CD1c-positive myeloid dendritic cell (primary cell): ENCODE data around the gene GCK.

Source experiments
- DNase-seq: peaks from one replicate; pipeline ENCODE4 v3.0.0-alpha.2; 2016; ENCODE audit errors: extremely low spot score

Gene GCK

DNA sequence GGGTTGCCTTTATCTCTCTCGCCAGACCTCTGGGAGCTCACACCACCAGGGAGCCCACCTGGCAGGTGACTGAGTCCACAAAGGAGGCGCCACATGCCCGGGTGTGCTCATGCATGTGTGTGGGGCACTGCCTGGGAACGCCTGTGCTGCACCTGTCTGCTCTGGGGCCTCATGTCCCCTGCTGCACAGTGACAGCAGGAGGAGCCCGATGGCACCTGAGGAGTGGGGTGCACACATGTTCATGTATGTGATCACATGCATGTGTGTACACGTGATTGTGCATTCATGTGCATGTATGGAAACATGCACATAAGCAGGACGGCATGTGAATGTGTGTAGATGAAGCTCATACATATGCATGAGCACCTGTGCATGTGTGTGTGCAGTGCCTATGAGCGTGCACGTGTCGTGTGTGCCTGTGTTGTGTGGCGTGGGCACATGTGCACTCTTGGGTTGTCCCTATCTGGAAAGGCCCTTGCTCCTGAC lies 33.6 kb upstream of the GCK start:
- DNase-seq: no peak

DNA sequence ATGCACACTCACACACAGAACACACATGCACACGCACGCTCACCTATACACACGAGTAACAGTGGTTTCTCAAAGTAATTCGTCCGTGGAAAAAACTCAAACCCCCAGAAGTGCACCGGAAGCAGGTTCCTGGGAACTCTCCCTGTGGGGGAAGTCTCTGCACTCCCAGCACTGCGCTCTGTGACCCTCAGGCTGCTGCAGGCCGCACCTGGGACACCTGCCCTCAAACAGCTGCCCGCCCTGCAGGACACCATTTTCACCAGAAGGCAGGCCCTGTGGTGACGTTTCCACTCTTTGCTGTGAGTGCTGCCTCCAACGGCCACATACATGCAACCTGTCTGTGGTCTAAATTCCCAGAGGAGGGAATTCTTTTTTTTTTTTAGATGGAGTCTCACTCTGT lies 32.8 kb upstream of the GCK start:
- DNase-seq: no peak

DNA sequence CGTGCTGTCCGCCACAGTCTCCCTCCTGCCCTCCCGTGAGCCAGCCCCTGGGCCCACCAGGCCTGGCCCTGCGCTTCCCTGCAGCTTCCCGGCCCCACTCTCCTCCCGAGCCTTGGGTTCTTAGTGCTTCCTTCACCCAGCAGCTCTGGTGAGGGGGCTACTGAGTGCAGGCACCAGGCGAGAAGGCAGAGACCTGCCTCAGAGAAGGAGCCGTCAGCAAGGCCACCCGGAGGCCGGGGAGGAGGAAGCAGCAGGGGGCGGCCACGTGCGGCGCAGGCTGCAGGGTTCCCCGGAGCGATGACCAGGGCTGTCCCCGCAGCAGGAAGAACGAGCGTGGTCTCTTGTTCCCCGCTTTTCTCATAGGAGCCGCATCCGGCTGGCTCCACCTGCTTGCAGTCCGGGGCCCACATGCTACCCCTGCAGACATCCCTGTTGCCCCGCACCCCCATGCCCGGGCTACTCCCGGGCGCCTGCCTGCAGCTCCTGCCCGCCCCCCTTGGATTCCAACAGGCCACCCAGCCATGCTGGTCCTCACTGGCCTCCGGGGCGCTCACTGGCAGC lies 32.1 kb upstream of the GCK start:
- no peak for DNase-seq

DNA sequence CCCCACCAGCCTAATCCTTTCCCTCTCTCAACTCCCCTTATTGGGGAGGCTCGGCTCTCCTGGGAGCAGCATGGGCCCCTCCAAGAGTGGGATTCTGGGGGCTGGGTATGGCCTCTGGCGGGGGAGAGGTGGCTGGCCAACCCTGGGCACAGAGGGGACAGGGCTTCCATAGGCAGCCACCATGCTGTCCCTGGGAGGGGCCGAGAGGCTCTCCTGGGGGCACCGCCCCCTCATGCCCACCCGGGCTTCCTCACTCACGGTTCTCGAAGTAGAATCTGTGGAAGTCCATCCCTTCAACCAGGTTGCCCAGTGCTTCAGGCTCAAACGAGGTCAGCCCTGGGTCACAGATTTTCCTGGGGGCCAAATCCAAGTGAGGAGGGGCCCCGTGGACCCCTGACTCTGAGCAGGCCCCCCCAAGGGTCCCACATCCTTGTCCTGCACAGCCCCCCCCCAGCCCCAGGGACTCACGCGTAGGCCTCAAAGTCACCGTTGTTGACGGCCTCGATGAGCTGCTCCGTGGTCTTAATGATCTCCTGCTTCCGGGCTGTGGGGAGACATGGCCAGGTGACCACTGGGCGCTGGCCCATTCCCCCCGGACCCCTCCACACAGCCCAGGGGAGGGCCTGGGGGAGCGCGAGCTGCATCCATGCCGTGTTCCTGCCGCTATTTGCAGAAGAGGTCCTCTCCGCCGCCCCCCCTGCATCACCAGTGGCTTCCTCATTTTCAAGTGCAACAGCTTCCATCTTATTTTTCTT lies 31.3 kb upstream of the GCK start:
- DNase-seq: no peak

DNA sequence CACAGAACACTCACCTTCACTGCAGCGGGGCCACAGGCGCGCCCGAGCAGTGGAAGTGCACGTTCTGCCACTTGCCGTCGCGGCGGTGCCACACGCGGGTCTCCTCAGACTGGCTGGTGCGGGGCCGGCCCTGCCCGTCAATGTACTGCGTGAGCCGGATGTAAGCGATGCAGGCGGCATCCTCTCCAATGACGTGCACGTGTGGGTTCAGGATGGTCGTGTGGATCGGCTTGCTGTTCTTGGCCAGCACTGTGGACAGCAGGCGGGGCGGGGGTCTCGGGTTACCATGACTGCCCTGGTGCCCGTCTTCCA lies 30.8 kb upstream of the GCK start:
- no peak for DNase-seq

DNA sequence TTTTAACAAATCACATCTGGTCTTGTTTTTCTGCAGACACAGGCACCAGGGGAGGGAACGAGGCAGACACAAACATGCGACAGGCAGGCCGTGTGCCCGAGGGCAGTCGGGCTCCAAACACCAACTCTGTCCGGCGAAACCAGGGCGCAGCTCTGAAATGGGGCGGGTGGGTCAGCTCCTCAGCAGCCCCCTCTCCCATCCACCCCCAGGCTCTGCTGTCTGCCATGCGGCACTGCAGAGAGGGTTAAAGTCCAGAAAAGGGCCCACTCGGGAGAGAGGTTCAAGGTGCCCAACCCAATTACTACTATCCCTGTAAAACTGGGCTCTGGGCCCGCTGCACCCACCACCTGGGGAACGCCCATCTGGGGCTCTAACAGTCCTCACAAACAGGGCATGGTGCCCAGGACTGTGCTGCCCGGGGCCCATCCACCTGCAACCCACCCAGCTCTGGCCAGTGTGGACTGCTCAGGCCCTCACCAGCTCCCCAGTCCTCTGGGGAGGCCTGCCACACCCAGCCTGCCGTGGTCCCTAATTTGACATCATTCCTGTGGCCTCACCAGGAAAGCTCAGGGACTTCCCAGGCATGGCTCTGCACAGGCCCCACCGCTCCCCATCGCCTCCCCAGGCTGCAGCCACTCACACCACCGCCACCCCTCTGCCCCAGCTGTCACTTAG lies 30.3 kb upstream of the GCK start:
- DNase-seq: no peak

DNA sequence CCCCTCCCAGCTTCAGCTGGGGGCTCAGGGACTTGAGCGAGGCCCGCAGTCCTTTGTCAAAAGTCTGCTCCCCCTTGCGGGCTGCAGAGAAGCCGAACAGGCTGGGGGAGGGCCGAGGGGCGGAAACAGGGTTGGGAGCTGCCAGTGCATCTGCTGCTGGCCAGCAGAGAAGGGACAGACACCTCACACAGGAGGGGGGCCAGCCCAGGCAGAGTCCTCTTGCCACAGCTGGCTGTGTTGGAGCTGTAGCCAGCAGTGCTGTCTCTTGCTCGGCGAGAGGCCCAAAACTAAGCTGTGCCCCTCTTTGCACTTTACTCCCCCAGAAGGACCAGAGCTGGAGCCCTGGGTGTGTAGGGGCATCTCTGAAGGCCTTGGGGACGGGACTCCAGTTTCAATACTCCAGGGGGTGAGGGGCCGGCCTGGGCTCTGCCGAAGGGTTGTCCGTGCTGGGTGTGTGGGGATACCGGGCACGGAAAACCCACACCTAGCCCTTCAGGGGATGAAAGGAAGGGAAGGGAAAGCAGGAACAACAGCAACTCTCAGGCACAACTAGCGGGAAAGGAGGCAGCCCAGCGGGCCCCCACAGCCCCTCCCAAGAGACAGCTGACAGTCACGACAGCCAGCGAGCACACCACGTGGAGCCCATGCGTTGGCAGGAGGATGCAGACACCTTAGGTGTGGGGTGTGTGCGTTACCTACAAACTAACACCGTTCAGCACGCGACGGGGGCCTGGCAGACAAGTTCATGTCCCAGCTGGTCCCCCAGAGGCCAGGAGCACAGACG lies 29.4 kb upstream of the GCK start:
- DNase-seq: no peak

DNA sequence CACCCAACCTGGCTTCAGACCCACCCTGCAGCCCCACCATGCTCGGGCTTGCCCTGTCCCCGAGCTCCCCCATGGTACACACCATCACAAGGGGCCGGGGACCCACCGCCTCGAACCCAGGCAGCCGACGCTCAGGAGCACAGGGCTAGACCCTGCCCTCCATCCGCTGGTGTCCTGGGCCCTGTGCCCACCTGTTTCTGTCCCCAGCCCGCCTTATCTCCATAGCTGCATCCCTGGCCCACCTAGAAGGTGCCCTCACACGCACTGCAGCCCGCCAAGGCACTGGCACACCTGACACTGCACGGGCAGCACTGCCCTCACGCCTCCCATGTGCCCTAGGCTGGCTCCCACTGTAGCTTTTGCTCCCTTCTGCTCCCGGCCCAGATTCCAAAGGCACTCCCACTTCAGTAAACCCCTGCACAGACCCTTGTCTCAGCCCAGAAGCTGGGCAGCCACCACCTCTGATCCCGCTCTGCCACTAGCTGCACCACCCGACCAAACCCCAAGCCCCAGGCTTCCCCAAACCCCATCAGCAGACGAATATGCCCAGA lies 28.7 kb upstream of the GCK start:
- DNase-seq: no peak

DNA sequence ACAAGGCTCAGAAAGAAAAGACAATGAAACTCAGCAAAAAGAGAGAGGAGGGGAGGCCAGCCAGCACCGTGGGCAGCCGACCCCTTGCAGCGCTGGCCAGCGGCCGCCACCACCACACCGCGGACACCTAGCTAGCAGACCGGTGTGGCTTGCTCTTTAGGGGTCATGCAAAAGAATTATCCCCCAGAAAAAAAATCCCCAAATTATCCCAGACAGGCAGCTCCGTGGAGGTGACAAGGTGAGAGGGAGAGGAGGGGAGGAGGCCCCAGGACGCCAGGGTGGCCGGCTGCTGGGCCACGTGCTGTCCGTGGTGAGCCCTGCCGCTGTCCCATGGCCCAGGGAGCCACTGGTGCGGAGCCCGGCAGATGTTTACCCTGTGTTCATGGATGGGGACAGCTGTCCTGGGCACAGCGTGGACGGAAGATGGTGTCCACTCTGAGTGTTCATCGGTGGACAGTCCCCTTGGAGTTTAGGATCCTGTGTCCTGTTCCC lies 28.0 kb upstream of the GCK start:
- no peak for DNase-seq

DNA sequence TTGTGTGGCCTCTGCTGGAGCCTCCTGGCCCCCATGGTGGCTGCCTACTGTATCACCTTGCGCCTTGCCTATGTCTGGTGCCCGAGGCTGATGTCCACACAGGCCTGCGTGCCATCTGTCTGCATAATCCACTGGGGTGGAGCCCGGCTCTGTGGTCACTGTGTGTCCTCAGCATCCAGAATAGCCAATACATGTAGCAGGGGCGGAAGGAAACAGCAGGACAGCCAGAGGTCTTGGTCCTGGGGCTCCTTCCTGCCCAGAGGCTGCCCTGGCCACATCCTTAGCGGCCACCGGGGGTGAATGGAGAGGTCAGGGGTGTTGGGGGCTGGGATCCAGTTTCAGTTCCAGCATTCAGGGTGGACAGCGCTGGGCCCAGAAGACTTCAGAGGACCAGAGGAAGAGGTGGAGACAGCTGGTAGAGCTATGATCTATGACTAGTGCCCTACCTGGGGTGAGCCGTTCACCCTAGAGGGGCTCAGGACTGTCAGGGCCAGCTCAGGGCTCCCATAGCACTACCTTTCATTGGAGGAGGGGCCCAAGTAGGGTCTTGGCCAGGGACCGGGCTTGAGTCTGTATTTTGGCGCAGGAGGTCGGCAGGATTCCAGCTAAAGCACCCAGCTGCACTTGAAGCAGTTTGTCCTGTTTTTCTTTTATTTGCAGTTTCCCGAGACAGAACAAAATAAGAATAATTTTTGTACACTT lies 27.4 kb upstream of the GCK start:
- no peak for DNase-seq

DNA sequence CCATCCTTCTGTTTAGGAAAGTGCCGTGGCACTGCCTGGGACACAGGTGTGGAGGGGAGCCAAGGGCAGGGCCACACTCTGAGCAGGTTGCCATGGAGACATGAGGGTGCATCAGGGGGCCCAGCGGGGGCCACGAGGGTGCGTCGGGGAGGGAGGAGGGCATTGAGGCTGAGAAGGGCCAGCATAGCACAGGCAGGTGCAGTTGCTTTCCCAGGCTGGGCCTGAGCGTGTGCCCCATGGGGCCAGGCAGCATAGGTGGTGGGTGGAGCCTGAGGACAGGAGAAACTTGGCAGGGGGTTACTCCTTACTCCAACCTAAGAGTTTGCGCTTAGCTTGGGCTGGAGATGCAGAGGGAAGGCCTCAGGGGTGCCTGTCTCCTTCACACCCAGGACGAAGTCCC lies 26.8 kb upstream of the GCK start:
- DNase-seq: no peak

DNA sequence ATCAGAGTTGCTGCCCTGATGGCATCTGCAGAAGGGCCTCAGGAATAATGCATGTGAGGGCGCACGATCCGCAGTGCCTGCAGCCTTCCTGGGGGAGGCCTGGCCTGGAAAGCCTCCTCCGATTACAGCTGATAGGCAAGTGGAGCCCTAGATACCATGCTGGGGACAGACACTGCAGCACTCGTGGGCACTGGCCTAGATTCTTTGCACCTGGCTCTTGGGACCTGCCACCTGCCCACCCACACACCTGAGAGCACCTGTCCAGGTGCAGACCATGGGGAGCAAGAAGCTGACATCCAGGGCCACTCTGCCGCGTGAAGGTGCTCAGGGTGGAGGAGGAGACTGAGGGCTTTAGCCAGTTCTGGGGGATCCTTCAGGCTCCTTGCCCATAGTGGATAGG lies 26.3 kb upstream of the GCK start:
- no peak for DNase-seq

DNA sequence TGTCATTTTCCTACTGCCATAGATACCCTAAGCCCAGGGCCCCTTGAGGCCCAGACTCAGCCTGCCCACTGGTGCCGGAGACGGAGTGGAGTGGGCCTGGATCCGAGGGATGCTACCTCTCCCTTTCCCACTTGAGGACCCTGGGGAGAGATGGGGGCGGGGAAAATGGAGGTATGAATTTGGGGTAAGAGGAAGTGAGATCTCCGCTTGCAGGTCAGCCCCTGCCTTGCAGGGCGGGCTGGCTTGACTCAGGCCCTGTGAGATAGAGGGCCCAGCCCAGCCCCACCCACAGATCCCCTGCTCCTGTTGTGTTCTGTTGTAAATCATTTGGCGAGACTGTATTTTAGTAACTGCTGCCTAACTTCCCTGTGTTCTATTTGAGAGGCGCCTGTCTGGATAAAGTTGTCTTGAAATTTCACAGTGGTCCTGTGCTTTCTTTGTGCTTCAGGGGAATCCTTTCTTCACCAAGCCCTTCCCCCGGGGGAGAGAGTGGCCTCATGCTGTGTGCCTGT lies 24.7 kb upstream of the GCK start:
- DNase-seq: no peak

DNA sequence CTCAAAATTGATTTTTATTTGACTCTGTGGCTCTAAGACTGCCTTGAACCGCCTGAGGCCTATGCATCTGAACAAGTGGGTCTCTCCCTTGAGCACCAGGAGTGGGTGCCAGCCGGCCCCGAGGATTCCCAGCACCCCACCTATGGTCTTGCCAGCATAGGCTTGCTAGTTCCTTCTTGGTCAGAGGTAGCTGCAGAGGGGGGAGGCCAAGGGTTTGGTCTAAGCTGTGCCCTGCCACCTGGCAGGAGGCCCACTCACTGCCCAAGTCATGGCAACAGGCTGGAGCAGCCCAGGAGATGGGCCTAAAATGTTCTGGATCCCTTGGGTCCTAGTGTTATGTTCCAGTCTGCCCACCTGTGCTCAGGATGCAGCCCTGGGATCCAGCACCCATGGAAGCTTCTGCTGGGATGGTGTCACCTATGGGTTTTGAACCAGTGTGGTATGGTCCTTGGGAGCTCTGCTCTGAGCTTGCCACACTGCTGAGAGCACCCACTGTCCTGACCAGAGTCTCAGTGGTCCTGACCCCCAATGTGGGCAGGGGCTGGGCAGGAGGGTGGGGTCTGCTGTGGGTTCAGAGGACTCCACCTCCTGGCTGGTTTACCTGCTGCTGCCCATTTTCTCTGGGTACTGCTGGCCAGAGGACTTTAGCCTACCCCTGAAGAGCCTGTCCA lies 24.1 kb upstream of the GCK start:
- DNase-seq: no peak

DNA sequence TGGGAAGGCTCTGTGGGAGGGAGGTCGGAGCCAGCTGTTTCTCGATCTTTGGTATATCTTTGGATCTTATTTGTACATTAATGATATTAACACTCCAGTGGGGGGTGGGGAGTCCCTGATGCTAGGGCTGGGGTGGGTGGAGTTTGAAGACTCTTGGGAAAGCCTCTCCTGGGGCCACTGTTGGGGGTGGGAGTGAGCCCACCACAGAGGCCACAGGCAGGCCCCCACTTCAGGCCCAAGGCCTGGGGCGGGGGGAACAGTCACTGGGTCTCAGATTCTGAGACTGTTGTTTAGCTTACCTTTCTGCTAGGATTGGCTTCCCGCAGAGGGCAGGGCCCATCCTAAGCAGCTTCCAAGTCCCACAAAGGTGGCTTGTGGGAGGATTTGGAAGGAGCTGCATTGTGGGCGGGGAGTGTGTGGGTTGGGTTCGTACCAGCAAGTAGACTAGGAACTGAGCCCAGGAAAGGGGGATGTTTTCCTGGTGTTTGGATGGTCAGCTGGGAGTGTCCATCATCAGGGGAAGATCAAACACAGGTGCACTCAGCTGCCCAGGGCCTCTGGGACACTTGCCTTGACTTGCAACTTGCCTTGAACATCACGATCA lies 23.4 kb upstream of the GCK start:
- no peak for DNase-seq

DNA sequence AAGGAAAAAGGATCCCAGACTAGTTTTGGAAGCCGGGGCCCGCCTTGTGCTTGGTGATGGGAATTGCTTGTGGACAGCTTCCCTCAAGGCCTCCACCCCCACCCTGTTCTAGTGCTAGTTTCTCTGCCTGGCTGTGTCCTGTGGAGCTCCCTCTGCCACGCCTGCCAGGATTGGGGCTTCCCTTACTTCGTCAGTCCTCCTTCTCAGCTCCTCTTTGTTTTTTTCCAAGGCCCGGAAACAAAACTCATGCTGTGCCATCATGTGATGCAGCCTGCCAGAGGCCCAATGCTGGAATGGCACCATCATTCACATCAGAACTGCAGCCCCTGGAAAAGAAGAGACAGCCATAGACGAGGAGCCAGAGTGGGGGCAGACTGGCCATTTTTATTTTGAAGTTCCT lies 22.8 kb upstream of the GCK start:
- no peak for DNase-seq

DNA sequence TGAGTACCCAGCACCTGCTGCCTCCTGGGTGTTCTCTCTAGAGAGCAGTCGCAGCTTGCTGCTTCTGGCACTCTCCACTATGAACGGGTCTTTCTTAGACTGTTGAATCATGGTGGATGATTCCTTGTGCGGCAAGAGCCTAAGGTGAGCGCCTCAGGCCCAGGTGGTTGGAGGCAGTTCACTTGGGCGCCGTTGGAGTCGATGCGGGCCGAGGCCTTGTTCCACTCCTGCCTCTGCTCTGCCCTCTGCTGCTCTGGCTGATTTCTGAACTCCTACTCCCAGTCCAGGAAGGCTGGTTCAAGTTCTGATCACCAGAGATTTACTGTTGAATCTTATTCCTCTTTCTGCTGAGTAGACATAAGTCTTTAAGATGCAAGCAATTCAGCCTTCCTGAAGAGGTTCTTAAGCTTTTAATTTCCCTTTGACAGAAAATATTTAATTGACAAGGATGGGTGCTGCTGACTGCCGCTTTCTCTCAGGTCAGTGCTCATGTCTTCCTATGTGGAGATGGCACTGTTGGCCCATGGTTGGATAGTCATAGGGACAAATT lies 22.0 kb upstream of the GCK start:
- DNase-seq: no peak

DNA sequence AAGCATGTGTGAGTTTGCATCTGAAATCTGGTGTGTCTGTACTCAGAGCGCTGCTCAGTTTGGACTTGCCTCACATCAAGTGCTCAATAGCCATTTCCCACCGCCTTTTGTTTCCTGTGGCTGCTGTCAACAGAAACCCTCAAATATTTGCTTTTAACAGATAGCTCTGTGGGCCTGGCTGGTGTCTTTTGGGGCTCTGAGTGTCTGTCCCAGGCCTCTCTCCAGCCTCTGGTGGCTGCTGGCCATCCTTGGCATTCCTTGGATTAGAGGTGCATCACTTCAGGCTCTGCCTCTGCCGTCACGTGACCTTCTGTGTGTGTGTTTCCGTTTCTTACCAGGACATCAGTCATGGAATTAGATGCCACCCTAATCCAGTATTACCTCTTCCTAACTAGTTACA lies 20.9 kb upstream of the GCK start:
- no peak for DNase-seq

DNA sequence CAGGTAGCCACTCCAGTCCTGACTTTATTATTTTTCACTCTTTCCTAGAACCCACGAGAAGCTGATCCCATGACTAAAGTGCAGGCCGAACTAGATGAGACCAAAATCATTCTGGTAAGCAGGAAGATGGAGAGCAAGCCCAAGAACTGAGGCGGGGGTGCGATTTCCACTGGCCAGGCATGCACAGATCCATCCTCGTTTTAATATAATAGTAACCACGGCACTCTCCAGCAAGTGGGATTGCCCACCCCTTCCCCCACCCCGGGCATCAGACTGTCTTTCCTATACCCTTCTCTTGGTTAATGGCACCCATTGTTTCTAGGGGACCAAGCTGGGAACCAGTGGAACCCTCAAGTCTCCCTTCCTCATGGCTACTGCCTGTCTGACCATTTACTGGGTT lies 18.8 kb upstream of the GCK start:
- no peak for DNase-seq

DNA sequence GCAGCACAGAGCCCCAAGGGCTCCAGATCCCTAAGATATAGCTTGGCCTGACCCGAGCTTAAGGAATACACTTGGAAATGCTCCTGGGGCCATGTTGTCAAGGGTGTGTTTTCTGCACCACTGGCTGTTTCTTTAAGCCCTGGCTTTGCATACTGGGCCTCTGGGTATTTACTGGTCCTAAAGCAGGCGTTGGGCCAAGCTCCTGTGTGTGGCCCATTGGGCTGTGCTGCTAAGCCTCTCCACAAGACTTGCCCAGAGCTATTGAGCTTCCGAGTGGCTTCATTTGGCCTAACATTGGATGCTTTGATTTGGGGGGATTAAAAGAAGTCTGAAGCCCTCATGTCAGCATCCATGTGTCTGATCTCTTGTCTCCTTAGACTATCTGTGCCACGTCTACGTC lies 16.8 kb upstream of the GCK start:
- no peak for DNase-seq
